SIG-M5 treated with dmso at 0.1 percent for 504 hours (cell line): ENCODE measurements around the gene LRRC27.
A peak's percentile ranks its signal among the peaks of the same experiment; 100 is the strongest.
"Not testable (repeated sequence)": the region's sequence is repeated elsewhere in the genome, so short reads cannot be mapped to it uniquely, and the experiment has no call there.

Experiments used
- DNase-seq: peaks from one replicate; lab custom pipeline; 2025; ENCODE audit not compliant: unreplicated experiment; lab: John Stamatoyannopoulos, UW

Gene LRRC27

DNA sequence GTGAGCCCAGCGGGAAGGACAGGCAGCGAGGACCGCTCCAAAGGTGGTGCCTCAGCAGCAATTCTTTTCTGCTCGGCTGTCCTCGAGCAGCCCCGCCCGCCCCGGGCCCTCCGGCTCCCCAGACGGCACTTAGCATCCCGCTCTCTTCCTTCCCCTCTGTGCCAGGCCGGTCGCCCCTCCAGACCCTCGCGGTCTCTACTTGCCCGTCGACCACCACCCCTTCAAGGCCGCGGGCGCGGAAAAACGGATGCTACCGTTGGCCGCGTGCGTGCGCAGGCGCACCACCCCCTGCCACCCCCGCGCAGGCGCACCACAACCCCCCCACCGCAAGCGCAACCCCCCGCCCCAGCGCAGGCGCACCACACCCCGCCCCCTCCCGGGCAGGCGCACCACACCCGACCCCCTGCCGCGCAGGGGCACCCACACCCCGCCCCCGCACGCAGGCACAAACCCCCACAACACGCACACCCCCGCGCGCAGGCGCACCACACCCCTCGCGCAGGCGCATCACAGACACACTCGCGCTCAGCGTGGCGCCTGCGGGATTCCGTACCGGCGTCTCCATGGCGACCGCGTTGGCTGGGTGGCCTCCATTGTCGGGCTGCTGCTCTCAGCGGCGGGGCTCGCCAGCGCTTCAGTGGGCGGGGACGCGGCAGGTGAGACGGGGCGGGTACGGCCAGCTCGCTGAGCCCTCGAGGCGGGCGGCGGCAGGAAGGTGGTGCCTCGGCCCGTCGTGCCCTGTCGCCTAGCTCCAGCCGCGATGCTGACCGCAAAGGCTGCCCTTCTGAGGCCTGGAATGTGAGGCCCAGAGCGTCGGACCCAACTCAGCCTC, at the start of gene LRRC27:
TSS of gene LRRC27 (plus strand) at position 593 of the 832 bp plus-strand sequence. CDS start 1,332 bp downstream, outside the sequence.
- peak; percentile 90 for DNase-seq

DNA sequence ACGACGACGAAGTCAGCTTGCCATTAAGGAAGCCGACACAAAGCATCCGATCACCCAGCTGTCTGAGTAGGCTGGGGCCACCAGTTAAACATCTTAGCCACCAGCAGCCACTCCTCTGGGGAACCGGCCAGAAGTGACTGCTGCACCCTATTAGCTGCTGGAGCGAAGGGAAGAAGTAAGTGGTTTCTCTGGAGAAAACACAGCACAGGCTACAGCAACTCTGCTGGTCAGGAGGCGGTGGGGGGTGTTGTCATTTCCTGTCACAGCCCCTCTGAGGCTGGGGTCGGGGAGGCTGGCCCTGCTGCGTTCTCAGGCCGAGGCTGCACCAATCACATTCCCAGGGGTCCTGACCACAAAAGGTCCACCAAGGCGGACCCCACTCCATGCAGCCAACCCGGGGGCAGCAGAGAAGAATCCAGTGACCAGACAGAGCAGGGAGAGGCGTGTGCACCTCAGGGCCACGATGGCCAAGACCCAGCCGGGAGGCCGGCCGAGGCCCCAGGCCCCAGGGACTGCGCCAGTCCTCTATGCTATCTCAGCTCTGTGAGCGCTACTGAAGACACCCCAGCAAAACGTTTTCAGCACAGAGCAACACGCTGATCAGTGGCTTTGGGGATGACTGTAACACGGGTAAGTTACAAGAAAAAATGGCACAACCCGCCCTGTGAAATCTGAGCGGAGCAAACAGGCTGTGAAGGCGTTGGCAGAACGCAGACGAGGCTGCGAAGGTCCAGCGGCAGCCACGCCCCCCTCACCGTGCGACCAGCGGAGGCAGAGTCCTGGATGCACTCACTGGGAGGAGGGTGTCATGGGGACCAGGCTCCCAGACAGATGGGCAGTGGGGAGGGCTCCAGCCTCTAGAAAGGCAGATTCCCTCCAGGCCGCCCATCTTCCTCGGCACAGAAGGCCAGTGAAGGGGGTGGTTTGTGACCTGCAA, 49.1 kb upstream of the LRRC27 start:
- no peak for DNase-seq

DNA sequence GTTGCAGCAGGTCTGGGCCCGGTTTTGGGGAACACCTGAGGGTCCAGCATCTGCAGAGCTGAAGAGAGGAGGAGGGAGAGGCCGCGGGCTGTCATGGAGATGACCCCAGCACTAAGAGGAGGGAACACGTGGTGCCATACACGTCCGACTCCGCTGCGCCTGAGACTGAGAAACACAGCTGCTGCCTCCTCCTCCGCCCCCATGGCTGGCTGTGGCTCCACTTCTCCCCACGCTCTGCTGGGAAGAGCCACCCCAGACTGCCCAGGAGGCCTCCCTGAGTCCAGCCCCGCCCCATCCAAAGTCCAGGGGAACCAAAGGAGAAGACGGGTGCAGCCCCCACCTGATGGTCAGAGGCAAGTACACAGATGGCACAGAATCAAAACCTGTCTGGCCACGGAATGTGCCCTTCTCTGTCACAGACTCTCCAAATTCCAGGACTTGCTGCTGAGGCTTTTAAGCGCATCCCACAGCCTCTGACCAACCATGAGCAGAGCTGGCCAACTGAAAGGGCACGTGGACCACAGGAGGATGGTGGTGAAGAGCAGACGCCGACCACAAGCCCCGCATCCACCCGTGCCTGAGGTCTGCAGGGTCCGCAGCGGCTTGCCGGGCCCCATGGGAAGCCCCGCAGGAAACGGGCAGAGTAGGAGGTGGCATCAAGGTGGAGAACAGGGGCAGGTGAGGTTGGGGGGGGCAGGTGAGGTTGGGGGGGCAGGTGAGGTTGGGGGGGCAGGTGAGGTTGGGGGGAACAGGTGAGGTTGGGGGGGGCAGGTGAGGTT, 48.2 kb upstream of the LRRC27 start:
- DNase-seq, result no peak

DNA sequence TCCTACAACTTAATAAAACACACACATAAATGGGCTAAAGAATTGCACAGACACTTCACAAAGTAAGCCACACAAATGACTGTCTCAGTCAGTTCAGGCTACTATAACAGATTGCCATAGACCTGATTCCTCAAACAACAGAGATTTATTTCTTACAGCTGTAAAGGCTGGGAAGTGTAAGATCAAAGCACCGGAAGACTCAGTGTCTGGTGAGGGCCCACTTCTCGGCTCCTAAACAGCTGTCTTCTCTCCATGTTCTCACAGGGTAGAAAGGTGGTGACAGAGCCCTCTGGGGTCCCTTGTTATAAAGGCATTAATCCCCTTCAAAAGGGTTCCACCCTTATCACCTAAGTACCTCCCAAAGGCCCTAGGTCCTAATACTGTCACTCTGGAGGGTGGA, 42.6 kb upstream of the LRRC27 start:
- DNase-seq, result no peak

DNA sequence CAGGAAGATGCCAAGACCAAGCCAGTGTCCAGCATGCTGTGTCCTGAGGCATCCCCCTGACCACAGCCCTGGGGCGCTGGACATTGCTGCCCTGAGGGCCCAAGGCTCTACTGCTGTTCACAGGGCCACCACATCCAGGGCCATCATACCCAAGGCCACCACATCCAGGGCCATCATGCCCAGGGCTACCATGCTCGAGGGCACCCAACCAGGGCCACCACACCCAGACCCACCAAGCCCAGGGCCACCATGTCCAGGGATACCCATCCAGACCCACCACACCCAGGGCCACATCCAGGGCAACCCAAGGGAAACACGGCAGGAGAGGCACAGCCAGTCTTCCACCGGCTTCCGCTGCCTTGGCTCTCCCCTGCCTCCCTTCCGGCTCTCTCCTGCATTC, 41.4 kb upstream of the LRRC27 start:
- DNase-seq, result no peak

DNA sequence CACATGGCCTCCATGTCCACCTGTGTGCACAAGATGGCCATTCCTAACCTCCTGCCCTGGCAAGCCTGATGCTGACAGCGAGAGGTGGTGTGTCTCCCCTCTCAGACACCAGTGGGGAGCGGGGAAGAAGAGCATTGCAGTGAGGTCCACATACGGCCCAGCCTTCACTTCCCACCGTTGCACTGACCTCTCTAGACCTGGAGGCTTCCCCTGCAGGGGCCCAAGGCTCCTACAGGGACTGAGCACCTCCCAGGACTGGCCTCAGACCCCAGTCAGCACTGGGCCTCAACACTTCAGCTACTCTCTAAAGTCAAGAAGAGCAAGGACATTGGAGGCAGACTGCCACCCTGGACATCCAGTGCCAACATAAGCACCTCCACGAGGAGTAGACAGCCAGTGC, 40.2 kb upstream of the LRRC27 start:
- no peak for DNase-seq

DNA sequence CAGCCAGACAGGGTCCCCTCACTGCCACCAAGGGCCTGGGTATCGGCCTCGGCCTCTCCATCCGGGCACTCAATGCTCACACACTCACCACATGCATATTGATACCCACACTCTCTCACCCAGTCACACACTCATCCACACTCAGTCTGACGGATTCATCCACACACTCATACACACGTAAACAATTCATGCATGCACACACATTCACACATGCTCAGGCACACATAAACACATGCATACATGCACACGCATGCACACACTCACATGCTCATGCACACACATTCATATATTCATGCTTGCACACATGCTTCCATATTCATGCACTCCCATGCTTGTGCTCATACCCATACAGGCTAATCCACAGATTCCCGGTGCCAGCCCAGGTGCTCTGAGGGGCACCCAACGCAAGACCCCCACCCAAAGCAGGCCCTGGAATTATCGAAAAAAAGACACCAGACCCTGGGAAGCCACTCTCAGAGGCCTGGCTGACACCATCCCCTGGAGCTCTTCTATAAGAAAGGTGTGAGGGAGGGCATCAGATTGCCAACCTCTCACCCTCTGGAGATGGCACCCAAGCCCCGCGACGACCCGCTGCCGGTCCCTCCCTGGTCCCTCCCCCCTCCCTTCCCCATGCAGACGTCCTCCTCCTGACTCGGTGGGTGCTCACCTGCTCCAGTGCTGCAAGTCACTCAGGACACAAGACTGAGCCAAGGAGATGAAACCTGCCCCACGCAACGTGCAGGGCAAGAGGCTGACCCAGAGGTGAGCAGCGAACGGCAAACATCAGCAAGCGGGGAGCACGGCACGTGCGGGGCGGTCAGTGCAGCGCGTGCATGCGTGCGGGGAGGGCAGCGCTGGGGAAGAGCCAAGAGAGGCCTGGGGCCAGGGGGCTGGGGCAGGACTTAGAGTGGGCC, 39.4 kb upstream of the LRRC27 start:
- DNase-seq, result no peak

DNA sequence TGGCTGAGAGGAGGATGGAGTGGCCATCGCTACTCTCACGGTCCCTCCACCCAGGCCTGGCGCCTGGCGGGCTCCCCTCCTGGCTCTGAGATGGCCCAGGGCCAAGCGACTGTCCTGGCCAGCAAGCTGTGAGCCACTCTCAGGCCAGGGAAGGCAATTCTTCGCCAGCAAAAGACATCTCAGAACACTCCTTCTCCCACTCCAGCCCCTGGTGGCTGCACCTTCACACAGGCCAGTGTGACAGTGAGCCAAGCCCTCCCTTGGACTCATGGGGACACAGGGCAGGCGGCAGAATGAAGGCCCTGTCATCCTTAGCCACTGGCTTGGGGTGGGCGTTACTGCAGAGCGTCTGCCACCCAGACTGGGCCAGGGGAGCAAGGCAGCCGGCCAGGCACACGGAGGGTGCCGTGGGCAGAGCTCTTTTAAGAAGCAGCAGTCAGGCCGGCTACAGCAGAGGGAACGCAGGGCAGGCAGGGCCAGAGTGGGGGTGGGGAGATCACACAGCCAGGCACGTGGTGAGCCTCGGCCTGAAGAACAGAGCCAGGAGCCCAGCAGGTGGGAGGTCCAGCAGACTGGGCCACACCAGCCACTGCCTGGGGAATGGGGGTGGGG, 38.7 kb upstream of the LRRC27 start:
- no peak for DNase-seq

DNA sequence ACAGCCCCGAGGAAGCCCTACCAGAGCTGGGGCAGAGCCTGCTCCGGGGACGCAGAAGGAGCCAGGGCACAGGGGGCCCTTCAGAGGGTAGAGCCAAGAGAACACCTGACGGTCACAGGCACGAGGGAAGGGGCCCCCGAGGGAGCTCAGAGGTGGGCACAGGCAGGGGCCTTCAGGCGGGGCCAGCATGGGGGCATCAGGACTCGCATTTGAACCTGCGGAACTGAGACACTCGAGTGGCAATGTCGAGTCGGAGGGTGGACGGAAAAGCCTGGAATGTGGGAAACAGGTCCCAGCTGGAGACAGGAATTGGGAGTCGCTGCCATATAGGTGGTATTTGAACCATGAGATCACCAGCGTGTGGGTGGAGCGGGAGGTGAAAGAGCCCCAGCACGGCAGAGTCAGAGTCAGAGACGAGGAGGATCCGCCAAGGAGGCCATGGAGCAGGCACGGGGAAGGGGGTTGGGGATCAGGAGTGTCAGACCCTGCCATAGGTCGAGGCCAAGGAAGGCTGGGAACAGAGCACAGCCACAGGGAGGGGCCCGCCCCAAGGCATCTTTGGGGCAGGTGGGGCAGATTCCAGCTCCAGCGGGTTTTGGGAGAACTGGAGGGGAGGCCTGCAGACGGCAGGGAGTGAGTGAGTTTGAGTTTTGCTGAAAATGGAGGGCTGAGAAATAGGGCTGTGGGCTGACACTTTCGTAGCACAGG, 38.0 kb upstream of the LRRC27 start:
- no peak for DNase-seq

DNA sequence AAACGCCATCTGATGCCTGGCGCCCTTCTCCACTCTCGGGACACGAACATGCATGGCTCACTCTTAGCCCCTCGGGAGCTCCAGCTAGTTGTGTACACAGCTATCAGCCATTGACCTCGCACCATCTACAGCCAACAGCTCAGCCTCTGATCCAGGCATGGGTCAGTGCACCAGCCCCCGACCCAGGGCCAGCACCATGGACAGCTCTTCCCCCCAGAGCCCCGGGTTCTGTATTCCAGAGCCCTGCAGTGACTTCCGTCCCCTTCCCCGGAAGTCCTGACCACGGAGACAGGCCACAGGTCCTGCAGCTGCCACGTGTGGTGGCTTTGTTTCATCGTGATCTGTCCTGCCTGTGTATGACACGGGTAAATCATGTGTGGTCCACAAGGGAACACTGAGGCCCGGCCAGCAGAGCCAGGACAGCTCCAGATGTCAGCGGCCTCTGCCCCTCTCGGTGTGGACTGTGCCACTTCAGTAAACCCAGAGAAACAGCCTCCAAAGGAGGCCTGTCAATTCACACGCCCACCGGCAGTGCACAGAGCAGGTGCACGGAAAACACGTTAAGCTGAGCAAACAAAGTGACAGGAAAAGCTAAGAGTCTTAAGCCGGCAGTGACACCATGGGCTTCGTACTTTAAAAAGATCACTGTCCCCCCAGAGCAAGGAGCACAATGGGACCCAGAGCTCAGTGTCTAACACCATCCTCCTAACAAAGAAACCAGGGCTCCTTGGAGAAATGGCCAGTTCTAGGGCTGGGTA, 37.3 kb upstream of the LRRC27 start:
- DNase-seq, result no peak

DNA sequence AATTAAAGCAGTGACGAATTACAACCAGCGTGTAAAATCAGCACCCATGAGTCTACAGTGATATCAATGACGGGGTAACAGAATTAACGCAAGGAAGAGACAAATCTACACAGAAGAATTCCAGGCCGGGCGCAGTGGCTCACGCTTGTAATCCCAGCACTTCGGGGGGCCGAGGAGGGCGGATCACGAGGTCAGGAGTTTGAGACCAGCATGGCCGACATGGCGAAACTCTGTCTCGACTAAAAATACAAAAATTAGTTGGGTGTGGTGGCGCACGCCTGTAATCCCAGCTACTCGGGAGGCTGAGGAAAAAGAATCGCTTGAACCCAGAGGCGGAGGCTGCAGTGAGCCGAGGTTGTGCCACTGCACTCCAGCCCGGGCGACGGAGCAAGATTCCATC, 36.5 kb upstream of the LRRC27 start:
- DNase-seq, result not testable (repeated sequence)

DNA sequence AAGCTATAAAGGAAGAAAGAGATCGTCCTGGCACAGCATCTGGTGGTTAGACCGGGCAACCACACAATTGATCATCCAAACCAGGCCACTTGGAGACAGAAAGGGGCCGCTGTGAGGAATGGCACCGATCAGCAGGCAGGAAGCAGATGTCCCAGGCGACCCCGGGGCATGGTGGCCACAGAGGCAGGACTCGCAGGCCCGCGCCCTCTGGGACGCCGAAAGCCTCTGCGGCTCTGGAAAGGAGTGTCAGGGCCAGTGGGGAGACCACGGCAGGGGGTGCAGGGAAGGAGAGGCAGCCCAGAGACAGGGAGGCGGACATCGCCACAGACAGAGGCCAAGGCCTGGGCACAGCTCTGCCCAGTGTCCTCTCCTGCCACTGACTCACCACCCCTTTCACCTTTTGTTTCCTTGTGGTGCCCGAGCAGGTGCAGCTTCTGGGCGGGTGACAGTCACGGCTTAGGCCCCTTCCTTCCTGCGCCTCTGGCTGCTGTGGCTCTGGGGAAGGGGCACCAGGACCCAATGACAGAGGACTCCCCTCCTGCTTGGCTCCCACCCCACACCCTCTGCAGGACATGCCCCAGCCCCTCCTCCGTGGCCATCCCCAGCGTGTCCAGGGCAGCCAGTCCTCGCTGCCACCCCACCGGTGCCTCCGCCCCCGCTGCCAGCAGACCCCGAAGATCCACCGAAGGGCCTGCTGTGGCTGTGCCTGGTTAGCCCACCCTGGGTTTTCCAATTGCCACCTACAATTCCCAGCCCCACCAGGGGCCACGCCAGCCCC, 35.1 kb upstream of the LRRC27 start:
- no peak for DNase-seq

DNA sequence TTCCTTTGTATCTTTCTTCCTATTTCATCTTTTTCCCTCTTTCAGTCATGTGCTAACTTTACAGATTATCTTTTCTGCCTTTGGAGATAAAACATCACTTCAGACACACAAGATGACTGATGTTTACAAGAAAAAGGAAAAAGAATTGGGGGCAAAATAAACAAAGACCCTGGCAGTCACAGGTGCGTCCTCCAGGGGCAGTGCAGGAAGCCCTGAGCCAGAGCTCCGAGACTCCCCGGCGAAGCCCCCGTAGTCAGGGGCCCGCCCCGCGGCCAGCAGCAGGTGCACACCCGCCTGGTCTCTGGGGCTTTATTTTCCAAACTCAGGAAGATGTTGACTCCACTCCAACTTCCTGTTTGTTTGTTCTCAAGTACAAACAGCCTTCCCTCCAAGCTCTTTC, 34.5 kb upstream of the LRRC27 start:
- DNase-seq, result no peak

DNA sequence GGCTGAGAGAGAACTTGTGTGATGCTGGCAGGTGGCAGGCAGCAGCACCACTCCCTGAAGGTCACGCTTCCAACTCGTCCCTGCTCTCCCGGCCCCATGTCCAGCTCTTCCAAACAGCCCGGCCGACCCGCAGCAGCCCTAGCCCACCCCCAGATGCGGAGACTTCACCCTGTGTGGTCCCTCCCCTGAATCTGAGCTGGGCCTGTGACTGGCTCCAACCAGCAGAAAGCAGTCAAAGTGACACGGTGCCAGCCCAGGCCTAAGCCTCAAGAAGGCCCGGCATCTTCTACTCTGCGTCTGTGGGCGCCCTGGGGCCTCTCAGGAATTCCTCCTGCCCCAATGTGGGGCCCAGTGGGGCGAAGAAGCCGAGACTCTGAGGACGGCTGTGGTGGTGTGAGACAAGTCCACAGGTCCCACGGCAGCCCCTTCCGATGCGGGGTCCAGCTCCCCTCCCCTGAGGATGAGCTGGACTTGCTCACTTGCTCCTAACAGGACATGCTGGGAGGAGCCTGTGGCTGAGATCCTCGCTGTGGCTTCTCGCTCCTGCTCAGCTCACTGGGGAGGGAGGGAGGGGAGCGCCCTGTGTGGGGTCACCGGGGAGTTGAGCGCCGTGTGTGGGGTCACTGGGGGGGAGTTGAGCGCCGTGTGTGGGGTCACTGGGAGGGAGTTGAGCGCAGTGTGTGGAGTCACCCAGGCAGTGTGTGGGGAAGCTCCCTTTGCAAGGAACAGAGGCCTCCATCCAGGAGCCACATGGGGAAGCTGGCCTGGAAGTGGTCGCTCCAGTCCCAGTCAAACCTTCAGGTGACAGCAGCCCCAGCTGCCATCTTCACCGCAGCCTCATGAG, 33.7 kb upstream of the LRRC27 start:
- no peak for DNase-seq

DNA sequence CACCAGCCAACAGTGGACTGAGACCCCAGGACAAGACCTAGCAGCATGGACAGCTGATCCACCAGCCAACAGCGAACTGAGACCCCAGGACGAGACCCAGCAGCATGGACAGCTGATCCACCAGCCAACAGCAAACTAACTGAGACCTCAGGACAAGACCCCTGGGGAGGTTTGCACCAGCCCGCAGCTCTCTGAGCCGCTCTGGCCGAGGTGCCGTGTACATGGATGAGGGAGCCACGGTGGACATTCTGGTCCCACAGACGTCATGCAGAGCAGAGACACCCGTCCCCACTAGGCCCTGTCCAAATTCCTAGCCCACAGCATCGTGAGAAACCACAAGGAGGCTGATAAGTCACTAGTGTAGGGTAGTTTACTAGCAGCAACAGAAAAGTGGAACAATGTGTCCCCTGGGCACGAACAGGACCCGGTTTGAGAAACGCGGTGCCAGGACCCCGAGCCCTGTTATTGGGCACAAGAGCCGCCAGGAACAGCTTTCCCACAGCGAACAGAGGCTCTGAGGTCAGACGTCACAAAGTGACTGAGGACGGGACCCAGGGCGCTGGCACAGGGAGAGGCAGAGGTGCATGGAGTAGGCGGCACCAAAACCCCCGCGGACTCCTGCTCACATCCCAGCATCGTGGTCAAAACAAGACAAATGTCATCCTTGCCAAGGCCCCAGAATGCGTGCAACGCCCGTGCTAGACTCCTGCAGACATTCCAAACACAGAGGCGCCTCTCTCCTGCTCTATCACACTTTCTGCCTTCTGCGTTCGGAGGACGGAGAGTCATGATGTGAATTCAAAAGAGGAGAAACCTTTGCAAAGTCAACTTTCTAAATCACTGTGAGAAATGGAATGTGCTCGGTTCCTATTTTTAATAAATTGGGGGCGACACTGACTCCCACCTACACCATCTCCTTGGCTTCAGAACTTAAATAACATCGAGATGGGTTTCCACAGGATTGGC, 32.3 kb upstream of the LRRC27 start:
- no peak for DNase-seq

DNA sequence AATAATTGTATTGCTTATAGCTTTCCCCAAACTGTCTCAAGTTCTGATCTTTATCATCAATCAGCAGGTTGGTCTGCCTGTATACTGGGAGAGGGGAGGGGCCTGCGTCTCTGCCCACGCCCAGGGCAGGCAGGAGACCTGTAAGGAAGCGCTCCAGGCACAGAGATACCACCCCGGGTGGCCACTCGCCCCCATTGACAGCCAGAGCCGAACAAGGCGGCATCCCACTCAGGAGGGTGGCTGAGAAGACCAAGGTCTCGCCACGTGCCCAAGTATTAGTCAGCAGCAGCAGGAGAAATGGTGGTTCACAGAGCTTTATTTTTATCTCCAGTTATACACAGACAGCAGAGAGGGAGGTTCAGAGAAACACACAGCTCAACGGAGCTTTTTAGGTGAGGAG, 31.4 kb upstream of the LRRC27 start:
- no peak for DNase-seq
